ENCODE measurements around the gene SMIM38.

DNA sequence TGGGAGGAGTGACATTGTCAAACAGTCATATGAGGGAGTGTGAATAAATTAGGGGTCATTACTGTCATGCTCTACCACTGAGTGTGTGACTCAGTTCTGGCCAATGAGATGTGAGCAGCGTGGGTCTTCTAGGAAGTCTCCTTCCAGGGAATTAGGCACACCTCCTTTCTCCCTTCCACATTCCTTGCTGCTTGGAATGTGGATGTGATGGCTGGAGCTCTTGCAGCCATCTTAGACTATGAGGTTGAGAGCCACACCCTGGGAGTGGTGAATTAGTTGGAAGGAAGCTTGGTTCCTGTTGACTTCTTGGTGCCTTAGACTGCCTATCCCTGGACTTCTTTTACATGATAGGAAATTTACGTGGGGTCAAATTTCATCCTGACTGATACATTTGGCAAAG is 36.5 kb upstream of the SMIM38 start:
- TF ChIP-seq GATA2 (IDR thresholded peaks at IDR 0.05; ENCODE audit: low read depth, low read length) (no peak), GATA3 (IDR thresholded peaks at IDR 0.05; ENCODE audit: low read depth, low read length) (no peak)
